ENCODE results near the gene FBXL19. TPM values are rescaled to one million over a fixed set of nuclear protein-coding genes. Genes with fewer than 3 reads are reported as not detected.

FBXL19 gene
- total RNA-seq, 1 experiment from 2014 or later: 84.3 TPM

- TF ChIP-seq STAT6 (CRISPR knock-in tag; conservative IDR thresholded peaks at IDR 0.05; ENCODE audit: low read depth) (no peak), CREM (CRISPR knock-in tag; IDR thresholded peaks at IDR 0.05) (no peak), CDX4 (CRISPR knock-in tag; IDR thresholded peaks at IDR 0.05; ENCODE audit: borderline replicate concordance) (no peak), USF1 (CRISPR knock-in tag; IDR thresholded peaks at IDR 0.05) (0 out of 2 replicates have a peak, but pooled peaks have one; percentile 7)
These were observed 24.7 kb downstream of the FBXL19 start (continued) for GRCh38 chr16:30947859-30948666.

GRCh38 chr16:30948667-30949649 lies 25.6 kb downstream of the FBXL19 start, which contains the start of gene ORAI3:
Gene ORAI3 (plus strand): TSS chr16:30949068. CDS start chr16:30949290, 222 bp downstream.
- peak within 1 kb of the TSS; percentile 85 for H3K4me3 Mint-ChIP-seq
- ATAC-seq (peak; percentile 18), DNase-seq (ENCODE audit: low spot score) (peak; percentile 69)
- peak within 1 kb of the TSS; percentile 93 for H3K27ac Mint-ChIP-seq
- no peaks in the 10 kb centered on the region for H3K27me3 Mint-ChIP-seq (ENCODE audit: low read depth)
- H3K4me1 Mint-ChIP-seq: peaks cover 25% of the 10 kb centered on the region
- ChIA-PET POLR2A (interaction anchor here (0.5 kb wide), 1 partner anchor 56 kb away, joined by 3 read pairs; no protein-coding TSS in a partner anchor), CTCF (interaction anchor here (0.7 to 1.8 kb wide), 7 partner anchors 7 to 908 kb away, joined by 3 to 9 read pairs (median 4); partner anchors contain the start of gene HSD3B7)
- H3K36me3 Mint-ChIP-seq: peaks cover 15% of the 10 kb centered on the region
- no peaks in the 10 kb centered on the region for H3K9me3 Mint-ChIP-seq
- TF ChIP-seq ATF3 (CRISPR knock-in tag; conservative IDR thresholded peaks at IDR 0.05): no peak
- TF ChIP-seq ZNF263 (CRISPR knock-in tag; IDR thresholded peaks at IDR 0.05; ENCODE audit: low read depth): 0 out of 2 replicates have a peak, but pooled peaks have one; percentile 30
- no peak for TF ChIP-seq SMAD3 (CRISPR knock-in tag; IDR thresholded peaks at IDR 0.05; ENCODE audit: borderline replicate concordance)
- TF ChIP-seq NFATC4 (CRISPR knock-in tag; IDR thresholded peaks at IDR 0.05): peak; percentile 16
- 0 out of 2 replicates have a peak, but pooled peaks have one; percentile 34 for TF ChIP-seq TEAD1 (CRISPR knock-in tag; IDR thresholded peaks at IDR 0.05)
- TF ChIP-seq AR (CRISPR knock-in tag; IDR thresholded peaks at IDR 0.05): no peak
- no peak for TF ChIP-seq TP53 (CRISPR knock-in tag; IDR thresholded peaks at IDR 0.05)
- TF ChIP-seq CDX4 (CRISPR knock-in tag; IDR thresholded peaks at IDR 0.05; ENCODE audit: borderline replicate concordance): no peak
- no peak for TF ChIP-seq FOXJ3 (CRISPR knock-in tag; IDR thresholded peaks at IDR 0.05; ENCODE audit: borderline replicate concordance)
- no peak for TF ChIP-seq SMAD4 (CRISPR knock-in tag; IDR thresholded peaks at IDR 0.05)
- 0 out of 2 replicates have a peak, but pooled peaks have one; percentile 58 for TF ChIP-seq STAT6 (CRISPR knock-in tag; conservative IDR thresholded peaks at IDR 0.05; ENCODE audit: low read depth)
- peak; percentile 22; the same call in 1 of the 2 replicates for TF ChIP-seq JUN (CRISPR knock-in tag; IDR thresholded peaks at IDR 0.05)
- no peak for TF ChIP-seq NR3C1 (CRISPR knock-in tag; conservative IDR thresholded peaks at IDR 0.05; ENCODE audit: low read depth)
- TF ChIP-seq PREB (CRISPR knock-in tag; IDR thresholded peaks at IDR 0.05; ENCODE audit: borderline replicate concordance): no peak

Data from WTC11 (cell line).